Motor neuron (in vitro differentiated cells): ENCODE measurements around the gene HS3ST6. TPM values are rescaled to one million over a fixed set of nuclear protein-coding genes. Genes with fewer than 3 reads are reported as not detected.
A peak's percentile ranks its signal among the peaks of the same experiment; 100 is the strongest.

ENCODE experiments used
- ATAC-seq, 8 experiments: fragments of 200-7000 bp; cut with Tn5 transposase; replicated peaks in 6 of 8; 2 replicates each; pipeline ENCODE4 v1.8.0; 2021; ENCODE audit warnings: mild to moderate bottlenecking in 8 of 8, moderate library complexity in 8 of 8
- H3K27ac ChIP-seq, 2 donors: fragments of 250-450 bp; sonication (Bioruptor Pico); 2 replicates each; pipeline ENCODE4 v1.9.0; 2021; ENCODE audit warnings: antibody characterized with exemption in 2 of 2, mild to moderate bottlenecking in 2 of 2, moderate library complexity in 1 of 2
- H3K4me1 ChIP-seq, 2 donors: fragments of 250-450 bp; sonication (Bioruptor Pico); replicated peaks in 1 of 2; 2 replicates each; pipeline ENCODE4 v1.6.1; 2021; ENCODE audit warnings: antibody characterized with exemption in 2 of 2, mild to moderate bottlenecking in 2 of 2, moderate library complexity in 1 of 2
- H3K4me3 ChIP-seq, 5 donors: fragments of 250-450 bp; sonication (Bioruptor Pico); 2 replicates each; pipeline ENCODE4 v1.9.0; 2021; ENCODE audit warnings: antibody characterized with exemption in 5 of 5, mild to moderate bottlenecking in 5 of 5, moderate library complexity in 4 of 5
- WGBS, 10 experiments: fragments of 450-650 bp; shearing (Covaris generic); methylation state at CpG; one replicate each; pipeline ENCODE4 v1.0.0; 2022; 5-methylcytosine and 5-hydroxymethylcytosine counted together
- in situ Hi-C, 9 experiments: fragments of 400-800 bp; cut with MboI; loops; one replicate each; pipeline ENCODE4 v1.15.0; 2021; ENCODE audit warnings: low sequenced_read_pairs in 9 of 9, low pct_unique_long_range_greater_than_20kb in 2 of 9; ENCODE audit not compliant: unreplicated experiment in 9 of 9
- total RNA-seq, 8 experiments: library from RNA; unstranded; fragments of 300-600 nt; gene quantifications; 2 replicates each; pipeline versions ENCODE4 v1.2.3 to v1.2.4, GENCODE V29; 2022

The HS3ST6 gene
- total RNA-seq, 8 experiments from 2014 or later, result 0.25 to 1.1 TPM; not detected in 6

GRCh38 chr16:1917056-1917664 lies 1.1 kb downstream of the HS3ST6 start:
- H3K4me1 ChIP-seq, result peaks cover 3 to 8% of the 10 kb centered on the region in 2 donors
- 5 to 26% (median 6%) methylated on average over 3 to 8 of the region's 22 CpGs; no CpG with 5 or more reads in 7 of the 10 experiments for WGBS, 10 experiments
- in situ Hi-C loops, result no loop called here
- no peak for ATAC-seq
- H3K27ac ChIP-seq, result no peak overlapping the region
- no peak overlapping the region for H3K4me3 ChIP-seq

DNA sequence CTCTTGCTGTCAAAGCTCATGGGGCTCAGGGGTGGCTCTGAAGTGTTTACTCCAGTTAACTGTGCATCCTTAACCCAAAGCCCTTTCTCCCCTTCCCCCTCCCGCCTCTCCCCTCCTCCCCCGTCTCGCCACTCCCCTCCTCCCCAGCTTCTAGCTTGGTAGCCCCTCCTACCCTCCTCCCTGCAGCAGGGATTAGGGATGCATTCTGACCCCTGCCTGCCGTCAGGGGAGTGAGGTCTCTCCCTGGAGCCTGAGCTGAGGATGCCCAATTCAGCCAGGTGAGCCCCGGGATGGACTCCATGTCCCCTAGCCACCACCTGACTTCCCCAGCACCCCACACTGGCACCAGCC lies 1.6 kb downstream of the HS3ST6 start:
- Histone ChIP-seq H3K27ac (no peak overlapping the region), H3K4me1 (peaks cover 3 to 8% of the 10 kb centered on the region in 2 donors), H3K4me3 (no peak overlapping the region)
- in situ Hi-C loops, result no loop called here
- WGBS, 10 experiments, result 29% methylated on average over 1 of the region's 5 CpGs; no CpG with 5 or more reads in 9 of the 10 experiments
- ATAC-seq, result no peak

GRCh38 chr16:1915732-1916639 lies 2.2 kb downstream of the HS3ST6 start:
- Histone ChIP-seq H3K4me1 (peaks cover 3 to 8% of the 10 kb centered on the region in 2 donors), H3K27ac (no peak overlapping the region), H3K4me3 (no peak overlapping the region)
- ATAC-seq, result peak in 2 of 8 experiments; percentile 31 to 32
- WGBS, 10 experiments, result 50 to 84% (median 70%) methylated on average over 2 to 8 of the region's 25 CpGs; no CpG with 5 or more reads in 5 of the 10 experiments
- in situ Hi-C loops, result no loop called here

- Histone ChIP-seq H3K27ac (no peak overlapping the region), H3K4me3 (no peak overlapping the region), H3K4me1 (peaks cover 3 to 4% of the 10 kb centered on the region in 2 donors)
- ATAC-seq, result no peak
- in situ Hi-C loops, result no loop called here
- WGBS, 10 experiments, result 0 to 80% (median 53%) methylated on average over 1 to 2 of the region's 8 CpGs; no CpG with 5 or more reads in 6 of the 10 experiments
Observed at GRCh38 chr16:1914988-1915387, 3.2 kb downstream of the HS3ST6 start.

- 37% methylated on average over 3 of the region's 15 CpGs; no CpG with 5 or more reads in 9 of the 10 experiments for WGBS, 10 experiments
- no peak overlapping the region for H3K27ac ChIP-seq
- no peak overlapping the region for H3K4me3 ChIP-seq
- peaks cover 3 to 4% of the 10 kb centered on the region in 2 donors for H3K4me1 ChIP-seq
- ATAC-seq, result no peak
- in situ Hi-C loops, result no loop called here
Observed at GRCh38 chr16:1914084-1914608, 4.1 kb downstream of the HS3ST6 start.

DNA sequence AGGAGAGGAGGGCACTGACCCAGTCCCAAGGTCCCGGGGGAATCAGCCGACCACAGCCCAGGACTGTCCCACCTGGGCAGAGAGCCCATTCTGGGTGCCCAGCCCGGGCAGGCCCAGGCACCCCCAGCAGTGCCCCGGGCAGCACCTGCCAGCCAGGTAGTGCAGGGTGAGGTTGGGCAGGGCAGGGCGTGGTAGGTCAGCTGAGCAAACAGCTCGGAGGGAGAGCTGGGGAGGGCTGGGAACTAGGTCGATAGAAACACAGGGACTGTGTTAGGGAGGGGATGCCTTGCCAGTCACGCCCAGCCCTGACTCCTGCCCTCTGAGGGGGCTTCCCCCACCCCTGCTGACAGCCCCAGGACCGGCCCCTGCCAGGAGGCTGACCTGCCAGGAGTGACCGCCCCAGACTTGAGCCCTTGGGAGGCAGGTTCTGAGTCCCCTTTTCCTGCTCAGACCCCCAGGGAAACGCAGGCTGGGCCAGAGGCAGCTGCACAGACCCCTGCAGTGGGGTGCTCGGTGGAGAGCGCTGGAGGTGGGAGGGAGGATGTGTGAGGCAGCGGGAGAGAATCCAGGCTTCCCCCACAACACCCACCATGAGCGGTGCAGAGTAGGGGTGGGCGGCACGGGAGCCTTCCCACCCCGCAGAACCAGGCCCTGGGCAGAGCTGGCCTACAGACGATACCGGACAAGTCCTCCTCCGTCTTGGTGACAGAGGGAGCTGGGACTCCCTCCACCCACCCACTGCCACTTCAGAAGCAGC lies 4.7 kb downstream of the HS3ST6 start:
- WGBS, 10 experiments, result 0 to 83% (median 20%) methylated on average over 1 to 3 of the region's 21 CpGs; no CpG with 5 or more reads in 7 of the 10 experiments
- in situ Hi-C loops, result no loop called here
- no peak overlapping the region for H3K4me3 ChIP-seq
- H3K4me1 ChIP-seq, result peaks cover 1 to 3% of the 10 kb centered on the region in 2 donors
- no peak overlapping the region for H3K27ac ChIP-seq
- peak in 1 of 8 experiments; percentile 24 for ATAC-seq

- ATAC-seq, result no peak
- in situ Hi-C loops, result no loop called here
- WGBS, 10 experiments, result 0 to 80% (median 75%) methylated on average over 1 of the region's 17 CpGs; no CpG with 5 or more reads in 7 of the 10 experiments
- Histone ChIP-seq H3K4me3 (no peak overlapping the region), H3K4me1 (no peaks in the 10 kb centered on the region), H3K27ac (no peak overlapping the region)
Observed at GRCh38 chr16:1912215-1912543, 6.0 kb downstream of the HS3ST6 start.

DNA sequence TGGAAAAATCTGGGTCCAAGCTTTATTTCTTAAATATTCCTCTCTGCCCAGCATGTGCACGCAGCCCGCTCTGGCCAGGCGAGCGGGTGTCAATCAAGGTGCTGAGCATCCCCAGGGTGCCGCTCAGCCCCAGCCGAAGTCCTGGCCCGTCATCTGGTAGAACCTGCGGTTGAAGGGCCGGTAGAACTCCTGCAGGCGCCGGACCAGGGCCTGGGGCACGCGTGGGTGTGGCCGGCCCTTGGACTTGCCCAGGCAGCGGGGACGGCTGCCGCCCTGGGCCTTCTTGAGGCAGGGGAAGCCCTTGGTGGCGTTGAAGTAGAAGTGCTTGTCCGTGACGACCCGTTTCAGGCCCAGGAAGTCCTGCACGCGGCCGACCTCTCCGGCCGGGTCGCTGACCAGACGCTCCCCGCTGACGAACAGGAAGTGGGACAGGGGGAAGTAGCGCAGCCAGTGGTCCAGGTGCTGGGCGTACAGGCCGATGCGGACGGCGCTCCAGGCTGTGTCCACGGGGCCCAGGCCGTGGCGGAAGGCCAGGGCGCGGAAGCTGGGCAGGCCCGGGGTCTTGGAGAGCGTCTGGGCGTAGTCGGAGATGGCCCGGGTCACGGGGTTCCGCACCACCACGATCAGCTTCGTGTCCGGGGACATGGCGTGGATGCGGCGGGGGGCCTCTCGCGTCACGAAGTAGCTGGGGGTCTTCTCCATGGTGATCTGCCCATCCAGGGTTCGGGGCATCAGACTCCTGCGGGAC lies 6.6 kb downstream of the HS3ST6 start:
- no peak overlapping the region for H3K4me3 ChIP-seq
- in situ Hi-C loops, result no loop called here
- no peaks in the 10 kb centered on the region for H3K4me1 ChIP-seq
- ATAC-seq, result no peak
- no peak overlapping the region for H3K27ac ChIP-seq
- WGBS, 10 experiments, result 78 to 100% (median 100%) methylated on average over 1 to 14 of the region's 59 CpGs; no CpG with 5 or more reads in 5 of the 10 experiments

- WGBS, 10 experiments, result 7 to 100% (median 70%) methylated on average over 1 to 3 of the region's 18 CpGs; no CpG with 5 or more reads in 6 of the 10 experiments
- in situ Hi-C loops, result no loop called here
- H3K27ac ChIP-seq, result no peak overlapping the region
- H3K4me3 ChIP-seq, result no peak overlapping the region
- ATAC-seq, result peak in 7 of 8 experiments; percentile 23 to 83 (median 38)
- H3K4me1 ChIP-seq, result no peaks in the 10 kb centered on the region
Observed at GRCh38 chr16:1909561-1910231, 8.5 kb downstream of the HS3ST6 start.

- in situ Hi-C loops, result no loop called here
- Histone ChIP-seq H3K4me1 (no peaks in the 10 kb centered on the region), H3K4me3 (no peak overlapping the region), H3K27ac (no peak overlapping the region)
- ATAC-seq, result peak in 1 of 8 experiments; percentile 3
- 25 to 100% (median 44%) methylated on average over 1 to 6 of the region's 9 CpGs; no CpG with 5 or more reads in 5 of the 10 experiments for WGBS, 10 experiments
Observed at GRCh38 chr16:1908983-1909382, 9.2 kb downstream of the HS3ST6 start.

DNA sequence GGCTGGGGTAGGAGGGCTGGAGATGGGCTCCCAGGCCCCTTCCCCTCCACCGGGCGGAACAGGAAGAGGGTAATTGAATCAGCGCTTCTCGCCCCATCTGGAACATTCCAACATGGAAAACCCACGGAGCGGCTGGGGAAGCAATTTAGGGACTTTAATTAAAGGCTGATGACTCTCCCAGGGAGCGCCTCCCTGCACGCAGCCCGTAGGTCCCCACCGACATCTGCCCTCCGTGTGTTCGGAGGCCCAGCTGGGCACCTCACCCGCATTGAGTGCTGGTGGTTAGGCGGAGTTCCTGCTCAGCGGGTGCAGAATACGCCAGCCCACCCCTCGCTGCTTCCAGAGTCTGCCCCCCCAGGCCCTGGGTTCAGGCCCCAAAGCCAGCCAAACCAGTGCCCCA lies 10.0 kb downstream of the HS3ST6 start:
- 51 to 92% (median 82%) methylated on average over 2 to 9 of the region's 17 CpGs; no CpG with 5 or more reads in 6 of the 10 experiments for WGBS, 10 experiments
- in situ Hi-C loops, result no loop called here

More for the DNA sequence above, 10.0 kb downstream of the HS3ST6 start:
- no peak overlapping the region for H3K4me3 ChIP-seq
- no peak for ATAC-seq
- no peak overlapping the region for H3K27ac ChIP-seq
- no peaks in the 10 kb centered on the region for H3K4me1 ChIP-seq
